ENCODE measurements around the gene EHMT1. TPM values are rescaled to one million over a fixed set of nuclear protein-coding genes. Genes with fewer than 3 reads are reported as not detected.

The EHMT1 gene
- total and polyA plus RNA-seq, 4 donors: 14.7 to 85.8 (median 51.0) TPM

GRCh38 chr9:137580209-137580953, 38.4 kb upstream of the EHMT1 start:
- H3K27ac ChIP-seq (ENCODE audit: low read depth in 1 of 2, low read length in 2 of 2): no peak overlapping the region
- no peaks in the 10 kb centered on the region for H3K9me3 ChIP-seq (ENCODE audit: control insufficient read depth, low read length)
- intact Hi-C loops (cut with DNase I): no loop called here
- H3K4me3 ChIP-seq (ENCODE audit: low read length in 2 of 2): no peak overlapping the region
- 85 to 88% methylated on average over 22 to 23 of the region's 23 CpGs for WGBS, 2 donors
- DNase-seq: no peak
- ATAC-seq (ENCODE audit: low FRiP score): no peak
- H3K36me3 ChIP-seq (ENCODE audit: control insufficient read depth in 1 of 2, insufficient read depth in 2 of 2, low read length in 1 of 2): no peaks in the 10 kb centered on the region
- no peaks in the 10 kb centered on the region for H3K4me1 ChIP-seq (ENCODE audit: control insufficient read depth in 1 of 2, insufficient read depth in 2 of 2, low read length in 2 of 2)
- H3K27me3 ChIP-seq (ENCODE audit: control insufficient read depth in 1 of 2, insufficient read depth in 2 of 2, low read length in 1 of 2): no peaks in the 10 kb centered on the region

GRCh38 chr9:137580954-137581322, 37.9 kb upstream of the EHMT1 start:
- Histone ChIP-seq H3K4me3 (ENCODE audit: low read length in 2 of 2) (no peak overlapping the region), H3K9me3 (ENCODE audit: control insufficient read depth, low read length) (no peaks in the 10 kb centered on the region), H3K27me3 (ENCODE audit: control insufficient read depth in 1 of 2, insufficient read depth in 2 of 2, low read length in 1 of 2) (no peaks in the 10 kb centered on the region), H3K4me1 (ENCODE audit: control insufficient read depth in 1 of 2, insufficient read depth in 2 of 2, low read length in 2 of 2) (no peaks in the 10 kb centered on the region), H3K27ac (ENCODE audit: low read depth in 1 of 2, low read length in 2 of 2) (no peak overlapping the region), H3K36me3 (ENCODE audit: control insufficient read depth in 1 of 2, insufficient read depth in 2 of 2, low read length in 1 of 2) (no peaks in the 10 kb centered on the region)
- DNase-seq: no peak
- intact Hi-C loops (cut with DNase I): no loop called here
- no peak for ATAC-seq (ENCODE audit: low FRiP score)
- WGBS, 2 donors: 87 to 89% methylated on average over 4 of the region's 4 CpGs

- Histone ChIP-seq H3K4me3 (ENCODE audit: low read length in 2 of 2) (no peak overlapping the region), H3K27ac (ENCODE audit: low read depth in 1 of 2, low read length in 2 of 2) (no peak overlapping the region), H3K4me1 (ENCODE audit: control insufficient read depth in 1 of 2, insufficient read depth in 2 of 2, low read length in 2 of 2) (no peaks in the 10 kb centered on the region), H3K36me3 (ENCODE audit: control insufficient read depth in 1 of 2, insufficient read depth in 2 of 2, low read length in 1 of 2) (no peaks in the 10 kb centered on the region), H3K9me3 (ENCODE audit: control insufficient read depth, low read length) (no peaks in the 10 kb centered on the region), H3K27me3 (ENCODE audit: control insufficient read depth in 1 of 2, insufficient read depth in 2 of 2, low read length in 1 of 2) (no peaks in the 10 kb centered on the region)
- intact Hi-C loops (cut with DNase I): no loop called here
- ATAC-seq (ENCODE audit: low FRiP score) (no peak), DNase-seq (no peak)
- 88 to 90% methylated on average over 22 of the region's 22 CpGs for WGBS, 2 donors
These were observed 37.2 kb upstream of the EHMT1 start for GRCh38 chr9:137581361-137582285.

DNA sequence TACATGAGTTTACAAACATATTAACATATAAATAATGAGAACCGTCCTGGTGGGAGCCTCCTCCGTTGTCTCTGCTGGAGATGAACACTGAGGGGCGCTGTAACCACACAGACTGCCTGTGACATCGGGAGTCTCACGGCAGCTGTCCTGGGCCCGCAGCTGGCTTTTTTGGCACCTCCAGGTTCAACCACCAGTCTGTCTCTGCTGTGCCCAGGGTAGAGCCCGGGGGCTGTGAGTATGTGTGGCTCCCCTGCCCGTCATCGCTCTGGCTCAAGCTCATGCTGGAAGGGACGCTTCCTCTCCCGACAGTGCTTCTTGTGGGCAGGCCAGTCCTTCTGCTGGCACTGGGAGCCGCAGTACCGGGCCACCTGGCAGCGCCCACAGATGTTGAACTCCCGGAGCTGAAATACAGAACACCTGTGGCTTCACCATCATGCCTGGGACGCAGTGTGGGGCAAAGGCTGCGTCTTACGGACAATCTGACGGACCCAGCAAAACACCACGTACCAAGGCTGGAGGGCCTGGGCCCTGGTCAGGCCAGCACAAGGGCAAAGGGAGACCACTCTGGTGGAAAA, 36.4 kb upstream of the EHMT1 start:
- DNase-seq (no peak), ATAC-seq (ENCODE audit: low FRiP score) (no peak)
- Histone ChIP-seq H3K4me1 (ENCODE audit: control insufficient read depth in 1 of 2, insufficient read depth in 2 of 2, low read length in 2 of 2) (no peaks in the 10 kb centered on the region), H3K9me3 (ENCODE audit: control insufficient read depth, low read length) (no peaks in the 10 kb centered on the region), H3K36me3 (ENCODE audit: control insufficient read depth in 1 of 2, insufficient read depth in 2 of 2, low read length in 1 of 2) (no peaks in the 10 kb centered on the region), H3K4me3 (ENCODE audit: low read length in 2 of 2) (no peak overlapping the region), H3K27ac (ENCODE audit: low read depth in 1 of 2, low read length in 2 of 2) (no peak overlapping the region), H3K27me3 (ENCODE audit: control insufficient read depth in 1 of 2, insufficient read depth in 2 of 2, low read length in 1 of 2) (no peaks in the 10 kb centered on the region)
- intact Hi-C loops (cut with DNase I): no loop called here
- WGBS, 2 donors: 83 to 84% methylated on average over 20 of the region's 20 CpGs

- WGBS, 2 donors: 86% methylated on average over 14 of the region's 14 CpGs
- Histone ChIP-seq H3K4me1 (ENCODE audit: control insufficient read depth in 1 of 2, insufficient read depth in 2 of 2, low read length in 2 of 2) (no peaks in the 10 kb centered on the region), H3K9me3 (ENCODE audit: control insufficient read depth, low read length) (no peaks in the 10 kb centered on the region), H3K27ac (ENCODE audit: low read depth in 1 of 2, low read length in 2 of 2) (no peak overlapping the region), H3K36me3 (ENCODE audit: control insufficient read depth in 1 of 2, insufficient read depth in 2 of 2, low read length in 1 of 2) (no peaks in the 10 kb centered on the region), H3K4me3 (ENCODE audit: low read length in 2 of 2) (no peak overlapping the region), H3K27me3 (ENCODE audit: control insufficient read depth in 1 of 2, insufficient read depth in 2 of 2, low read length in 1 of 2) (no peaks in the 10 kb centered on the region)
- intact Hi-C loops (cut with DNase I): no loop called here
- DNase-seq: no peak
- ATAC-seq (ENCODE audit: low FRiP score): no peak
These were observed 35.5 kb upstream of the EHMT1 start for GRCh38 chr9:137583347-137583746.

DNA sequence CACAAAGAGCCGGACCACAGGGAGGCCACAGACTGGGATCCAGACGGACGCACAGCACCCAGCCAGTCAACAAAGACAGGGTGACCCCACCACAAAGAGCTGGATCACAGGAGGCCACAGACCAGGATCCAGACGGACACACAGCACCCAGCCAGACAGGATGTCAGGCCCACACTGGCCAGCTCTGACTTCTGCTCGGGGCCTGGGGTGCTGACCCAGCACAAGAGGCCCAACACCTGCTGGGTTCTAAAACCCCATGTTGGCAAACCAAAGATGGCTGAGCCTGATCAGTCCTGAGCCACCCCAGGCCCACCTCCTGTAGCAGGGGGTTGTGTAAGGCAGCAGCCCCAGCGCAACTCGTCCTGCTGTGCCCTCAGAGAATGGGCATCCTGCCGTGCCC, 34.8 kb upstream of the EHMT1 start:
- ATAC-seq (ENCODE audit: low FRiP score): no peak
- intact Hi-C loops (cut with DNase I): no loop called here
- Histone ChIP-seq H3K27ac (ENCODE audit: low read depth in 1 of 2, low read length in 2 of 2) (no peak overlapping the region), H3K27me3 (ENCODE audit: control insufficient read depth in 1 of 2, insufficient read depth in 2 of 2, low read length in 1 of 2) (no peaks in the 10 kb centered on the region), H3K36me3 (ENCODE audit: control insufficient read depth in 1 of 2, insufficient read depth in 2 of 2, low read length in 1 of 2) (no peaks in the 10 kb centered on the region), H3K9me3 (ENCODE audit: control insufficient read depth, low read length) (no peaks in the 10 kb centered on the region), H3K4me3 (ENCODE audit: low read length in 2 of 2) (no peak overlapping the region), H3K4me1 (ENCODE audit: control insufficient read depth in 1 of 2, insufficient read depth in 2 of 2, low read length in 2 of 2) (no peaks in the 10 kb centered on the region)
- 83 to 86% methylated on average over 8 of the region's 8 CpGs for whole genome bisulfite sequencing, 2 donors
- no peak for DNase-seq

- Histone ChIP-seq H3K27me3 (ENCODE audit: control insufficient read depth in 1 of 2, insufficient read depth in 2 of 2, low read length in 1 of 2) (no peaks in the 10 kb centered on the region), H3K36me3 (ENCODE audit: control insufficient read depth in 1 of 2, insufficient read depth in 2 of 2, low read length in 1 of 2) (no peaks in the 10 kb centered on the region), H3K4me1 (ENCODE audit: control insufficient read depth in 1 of 2, insufficient read depth in 2 of 2, low read length in 2 of 2) (no peaks in the 10 kb centered on the region), H3K4me3 (ENCODE audit: low read length in 2 of 2) (no peak overlapping the region), H3K9me3 (ENCODE audit: control insufficient read depth, low read length) (no peaks in the 10 kb centered on the region), H3K27ac (ENCODE audit: low read depth in 1 of 2, low read length in 2 of 2) (no peak overlapping the region)
- DNase-seq (no peak), ATAC-seq (ENCODE audit: low FRiP score) (no peak)
- 95% methylated on average over 14 of the region's 14 CpGs for WGBS, 2 donors
- intact Hi-C loops (cut with DNase I): no loop called here
These were observed 32.0 kb upstream of the EHMT1 start for GRCh38 chr9:137586854-137587253.

DNA sequence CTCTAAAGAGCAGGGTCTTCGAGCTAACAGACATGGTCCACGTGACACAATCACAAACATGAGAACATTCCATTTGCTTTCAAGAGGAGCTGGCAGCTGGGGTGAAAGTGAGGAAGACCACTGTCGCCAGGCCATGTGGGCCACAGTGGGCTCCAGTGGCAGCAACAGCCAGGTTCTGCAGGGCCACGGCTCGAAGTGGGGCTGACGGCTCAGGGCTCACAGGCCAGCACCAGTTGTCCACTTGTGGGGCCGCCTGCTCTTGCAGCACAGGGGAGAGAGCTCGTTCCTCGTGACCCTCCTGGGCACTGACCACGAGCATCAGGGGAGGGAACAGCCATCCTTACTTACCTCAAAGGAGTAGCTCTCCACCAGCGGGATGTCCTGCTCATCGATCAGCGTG, 30.5 kb upstream of the EHMT1 start:
- Histone ChIP-seq H3K9me3 (ENCODE audit: control insufficient read depth, low read length) (no peaks in the 10 kb centered on the region), H3K27me3 (ENCODE audit: control insufficient read depth in 1 of 2, insufficient read depth in 2 of 2, low read length in 1 of 2) (no peaks in the 10 kb centered on the region), H3K36me3 (ENCODE audit: control insufficient read depth in 1 of 2, insufficient read depth in 2 of 2, low read length in 1 of 2) (no peaks in the 10 kb centered on the region), H3K4me1 (ENCODE audit: control insufficient read depth in 1 of 2, insufficient read depth in 2 of 2, low read length in 2 of 2) (no peaks in the 10 kb centered on the region), H3K4me3 (ENCODE audit: low read length in 2 of 2) (no peak overlapping the region), H3K27ac (ENCODE audit: low read depth in 1 of 2, low read length in 2 of 2) (no peak overlapping the region)
- 87 to 92% methylated on average over 13 of the region's 13 CpGs for WGBS, 2 donors
- no peak for ATAC-seq (ENCODE audit: low FRiP score)
- intact Hi-C loops (cut with DNase I): no loop called here
- DNase-seq: no peak
